ENCODE data around the gene MCTP1. TPM values are rescaled to one million over a fixed set of nuclear protein-coding genes. Genes with fewer than 3 reads are reported as not detected.

Gene MCTP1
- total RNA-seq, 1 donor from 2014 or later, result 11.5 TPM

DNA sequence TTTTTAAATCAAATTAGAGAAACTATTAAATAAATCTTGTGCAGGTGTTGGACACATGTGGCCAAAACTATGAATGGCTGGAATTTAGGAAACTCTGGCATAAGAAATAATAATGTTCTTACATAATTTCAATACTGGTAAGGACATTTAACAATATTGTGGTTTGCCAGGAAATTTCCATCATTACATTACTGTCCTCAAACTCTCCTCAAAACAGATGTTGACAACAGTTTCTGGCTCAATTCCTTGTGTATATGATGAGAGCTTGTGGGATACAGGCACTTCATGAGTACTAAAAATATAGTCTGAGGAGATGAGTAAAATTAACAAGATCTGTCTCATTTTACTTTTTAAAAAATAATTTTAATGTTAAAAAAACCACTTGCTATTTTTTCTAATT, 27.9 kb downstream of the MCTP1 start:
- intact Hi-C loops (cut with DNase I), result no loop called here
- DNase-seq (ENCODE audit: low spot score), result no peak

DNA sequence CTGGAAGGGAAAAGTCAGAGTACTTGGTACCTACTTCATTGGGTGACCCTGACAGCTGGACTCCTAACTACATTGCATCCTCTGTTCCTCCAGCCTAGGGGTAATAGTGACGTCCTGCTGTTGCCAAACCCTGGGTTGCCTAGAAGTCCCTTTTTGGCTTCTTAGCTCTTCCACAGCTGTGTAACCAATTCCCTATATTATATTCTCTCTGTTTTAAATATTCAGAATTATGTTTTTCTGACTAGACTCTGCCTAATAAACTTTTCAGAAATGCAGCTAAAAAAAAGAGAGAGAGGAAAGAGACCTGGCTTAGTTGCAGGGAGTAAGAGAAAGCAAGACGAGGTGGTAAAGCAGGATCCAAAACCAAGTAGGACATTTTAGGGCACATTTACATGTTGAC, 28.4 kb downstream of the MCTP1 start:
- DNase-seq (ENCODE audit: low spot score), result no peak
- intact Hi-C loops (cut with DNase I), result no loop called here

DNA sequence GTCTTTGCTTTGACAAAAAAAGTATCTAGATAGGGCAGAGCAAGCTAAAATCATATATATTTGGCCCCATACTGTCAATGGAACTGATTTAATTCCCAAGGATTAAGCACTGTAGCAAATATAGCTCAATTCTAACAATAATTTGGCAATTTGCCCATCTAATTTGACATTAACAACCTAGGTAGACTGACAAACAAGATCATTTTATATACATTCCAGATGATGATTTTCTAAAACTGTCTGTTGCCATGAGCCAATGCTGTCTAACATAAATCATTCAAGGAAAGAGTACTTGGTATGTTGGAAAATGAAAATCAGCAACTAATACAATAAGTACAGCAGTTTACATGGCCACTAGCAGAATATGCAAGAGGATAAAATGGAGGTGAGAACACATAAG, 32.1 kb downstream of the MCTP1 start:
- no peak for DNase-seq (ENCODE audit: low spot score)
- intact Hi-C loops (cut with DNase I), result no loop called here

DNA sequence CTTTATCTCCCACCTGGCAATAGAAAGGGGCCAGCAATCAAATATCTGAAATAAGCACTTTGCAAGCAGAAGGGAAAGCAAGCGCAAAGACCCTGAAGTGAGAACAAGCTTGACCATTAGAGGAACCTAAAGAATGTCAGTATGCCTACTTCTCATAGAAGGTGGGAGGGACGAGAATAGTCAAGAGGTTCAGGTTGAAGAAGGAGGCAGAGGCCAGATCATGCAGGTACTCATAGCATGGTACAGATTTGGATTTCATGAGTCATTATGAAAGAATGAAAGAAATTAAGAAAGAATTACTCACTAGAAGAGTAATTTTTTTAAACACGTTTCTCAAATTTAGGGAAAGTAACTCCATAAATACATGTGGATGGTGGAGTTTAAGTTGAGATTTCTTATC, 33.7 kb downstream of the MCTP1 start:
- no peak for DNase-seq (ENCODE audit: low spot score)
- intact Hi-C loops (cut with DNase I), result no loop called here

DNA sequence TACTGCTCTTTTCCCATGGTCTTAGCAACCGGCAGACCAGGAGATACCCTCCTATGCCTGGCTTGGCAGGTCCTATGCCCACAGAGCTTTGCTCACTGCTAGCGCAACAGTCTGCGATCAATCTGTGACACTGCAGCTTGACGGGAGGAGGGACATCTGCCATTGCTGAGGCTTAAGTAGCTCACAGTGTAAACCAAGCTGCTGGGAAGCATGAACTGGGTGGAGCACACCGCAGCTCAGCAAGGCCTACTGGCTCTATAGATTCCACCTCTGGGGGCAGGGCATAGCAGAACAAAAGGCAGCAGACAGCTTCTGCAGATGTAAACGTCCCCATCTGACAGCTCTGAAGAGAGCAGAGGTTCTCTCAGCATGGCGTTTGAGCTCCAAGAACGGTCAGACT, 40.4 kb downstream of the MCTP1 start:
- no peak for DNase-seq (ENCODE audit: low spot score)
- intact Hi-C loops (cut with DNase I), result no loop called here

DNA sequence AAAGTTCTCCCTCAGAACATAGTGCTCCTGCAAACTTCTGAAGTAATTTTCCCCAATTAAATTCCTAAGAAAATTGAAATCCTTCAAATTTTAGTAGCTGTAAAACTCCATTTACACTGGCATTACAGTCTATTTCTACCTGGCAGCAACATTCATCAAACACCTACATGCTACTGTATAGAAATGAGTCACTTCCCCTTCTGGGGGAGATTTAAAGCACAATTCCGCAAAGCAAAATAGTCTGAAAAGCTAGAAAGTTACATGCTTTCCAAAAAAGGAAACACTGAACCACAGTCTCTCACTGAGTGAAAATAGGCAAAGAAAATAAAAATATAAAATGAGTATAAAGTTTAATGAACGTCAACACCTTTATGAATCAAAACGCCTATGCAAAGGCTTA, 43.3 kb downstream of the MCTP1 start:
- intact Hi-C loops (cut with DNase I), result no loop called here
- no peak for DNase-seq (ENCODE audit: low spot score)

DNA sequence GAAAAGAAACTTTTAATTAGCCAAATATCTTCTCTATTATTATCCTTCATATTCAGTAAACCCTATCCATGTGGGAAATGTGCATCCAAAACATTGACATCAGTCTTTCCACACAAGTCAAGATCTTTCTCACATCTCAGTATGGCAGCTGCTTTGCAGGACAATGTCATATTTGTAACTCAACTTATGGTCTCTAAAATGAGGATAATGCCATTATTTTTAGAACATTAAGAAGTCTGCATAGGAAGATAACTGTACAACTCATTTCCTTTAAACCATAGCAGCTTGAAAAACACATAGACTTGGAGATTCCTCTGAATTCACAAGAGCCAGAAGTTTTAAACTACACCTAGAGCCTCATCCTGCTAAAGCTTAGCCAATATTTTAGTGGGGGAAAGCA, 43.7 kb downstream of the MCTP1 start:
- intact Hi-C loops (cut with DNase I), result no loop called here
- no peak for DNase-seq (ENCODE audit: low spot score)

DNA sequence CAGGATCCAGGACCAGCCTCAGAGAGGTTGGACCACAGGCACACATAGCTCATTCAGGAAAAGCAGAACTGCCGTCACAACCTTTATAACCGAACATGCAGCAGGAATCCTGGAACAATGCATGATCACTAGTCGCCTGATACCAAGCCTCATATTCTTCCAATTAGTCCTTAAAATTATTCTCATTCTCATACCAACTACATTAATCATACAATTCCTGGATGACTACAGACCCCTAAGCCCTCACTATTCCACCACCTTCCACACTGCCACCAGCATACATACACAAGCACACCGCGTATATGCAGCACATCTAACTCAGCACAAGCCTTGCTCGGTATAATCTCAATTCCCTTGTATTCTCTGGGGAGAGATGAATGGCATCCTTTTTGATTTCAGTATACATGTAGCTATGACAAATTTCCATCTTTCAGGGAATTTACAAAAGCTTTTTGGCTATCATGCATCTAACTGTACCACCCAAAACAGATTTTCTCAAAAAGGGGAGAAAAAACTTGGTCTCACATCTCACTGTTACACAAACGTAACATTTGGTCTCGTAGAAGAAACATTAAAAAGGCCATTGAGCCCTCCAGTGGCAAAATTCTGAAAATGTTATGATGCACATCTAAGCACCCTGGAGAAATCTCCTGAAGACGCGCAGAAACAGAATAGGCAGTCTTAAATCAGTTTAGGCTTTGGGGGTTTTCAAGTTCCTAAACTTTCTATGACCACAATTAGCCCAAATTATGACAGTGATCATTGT, 46.2 kb downstream of the MCTP1 start:
- no peak for DNase-seq (ENCODE audit: low spot score)

DNA sequence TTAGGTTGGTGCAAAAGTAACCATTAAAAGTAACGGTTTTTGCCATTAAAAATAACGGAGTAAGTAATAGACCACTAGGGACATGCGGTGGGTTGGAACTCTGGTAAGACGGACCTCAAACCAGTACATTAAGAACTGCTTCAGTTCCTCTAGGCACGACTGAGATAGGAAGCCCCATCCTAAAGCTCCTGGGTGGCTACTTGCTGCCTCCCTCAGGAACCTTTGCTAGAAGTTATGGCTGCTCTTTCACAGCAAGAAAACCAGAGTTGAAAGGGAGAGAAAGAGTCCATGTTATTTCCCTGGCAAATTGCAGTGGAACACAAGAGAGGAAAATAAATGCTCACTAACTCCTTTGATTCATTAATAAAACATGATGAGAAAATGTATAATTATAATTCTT, 47.6 kb downstream of the MCTP1 start:
- DNase-seq (ENCODE audit: low spot score), result no peak
- intact Hi-C loops (cut with DNase I), result no loop called here

More for the DNA sequence above, 46.2 kb downstream of the MCTP1 start:
- intact Hi-C loops (cut with DNase I), result loop anchor here (2.0 kb wide), 1 partner anchor 270 kb away; no protein-coding TSS in a partner anchor

DNA sequence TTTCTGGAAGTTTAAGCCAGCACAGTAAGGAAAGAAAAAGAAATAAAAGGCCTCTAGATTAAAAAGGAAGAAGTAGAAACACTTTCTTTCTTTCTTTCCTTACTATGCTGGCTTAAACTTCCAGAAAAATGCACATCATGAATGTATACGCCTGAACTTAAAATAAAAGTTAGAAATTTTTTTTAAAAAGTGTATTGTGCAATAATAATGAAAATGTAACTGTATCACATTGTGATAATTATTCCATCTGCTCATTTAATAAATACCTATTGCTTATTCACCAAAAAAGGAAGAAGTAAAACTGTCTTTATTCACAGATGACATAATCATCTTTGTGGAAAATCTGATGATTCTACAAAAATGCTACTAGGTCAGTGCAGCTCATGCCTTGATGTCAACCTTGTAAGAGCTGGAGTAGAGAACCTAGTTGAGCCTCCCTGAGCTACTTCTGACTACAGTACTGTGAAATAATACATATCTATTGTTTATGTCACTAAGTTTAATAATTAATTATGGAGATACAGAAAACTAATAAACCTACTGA, 49.4 kb downstream of the MCTP1 start:
- no peak for DNase-seq (ENCODE audit: low spot score)
- intact Hi-C loops (cut with DNase I), result no loop called here

DNA sequence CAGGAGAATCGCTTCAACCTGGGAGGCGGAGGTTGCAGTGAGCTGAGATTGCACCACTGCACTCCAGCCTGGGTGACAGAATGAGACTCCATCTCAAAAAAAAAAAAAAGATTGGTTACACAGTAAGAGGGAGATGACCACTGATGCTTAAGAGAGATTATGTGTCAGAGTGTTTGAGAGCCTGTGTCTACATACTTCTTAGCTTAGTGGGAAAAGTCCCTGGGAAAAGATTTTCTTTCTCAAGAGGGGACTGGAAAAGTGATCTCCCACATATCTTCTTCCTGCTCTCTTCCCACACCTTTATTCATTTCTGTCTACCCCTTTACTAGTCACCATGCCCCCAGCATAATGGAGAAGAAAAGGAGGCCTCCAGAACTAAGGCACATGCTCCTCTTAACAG, 55.2 kb downstream of the MCTP1 start:
- intact Hi-C loops (cut with DNase I), result no loop called here
- no peak for DNase-seq (ENCODE audit: low spot score)

DNA sequence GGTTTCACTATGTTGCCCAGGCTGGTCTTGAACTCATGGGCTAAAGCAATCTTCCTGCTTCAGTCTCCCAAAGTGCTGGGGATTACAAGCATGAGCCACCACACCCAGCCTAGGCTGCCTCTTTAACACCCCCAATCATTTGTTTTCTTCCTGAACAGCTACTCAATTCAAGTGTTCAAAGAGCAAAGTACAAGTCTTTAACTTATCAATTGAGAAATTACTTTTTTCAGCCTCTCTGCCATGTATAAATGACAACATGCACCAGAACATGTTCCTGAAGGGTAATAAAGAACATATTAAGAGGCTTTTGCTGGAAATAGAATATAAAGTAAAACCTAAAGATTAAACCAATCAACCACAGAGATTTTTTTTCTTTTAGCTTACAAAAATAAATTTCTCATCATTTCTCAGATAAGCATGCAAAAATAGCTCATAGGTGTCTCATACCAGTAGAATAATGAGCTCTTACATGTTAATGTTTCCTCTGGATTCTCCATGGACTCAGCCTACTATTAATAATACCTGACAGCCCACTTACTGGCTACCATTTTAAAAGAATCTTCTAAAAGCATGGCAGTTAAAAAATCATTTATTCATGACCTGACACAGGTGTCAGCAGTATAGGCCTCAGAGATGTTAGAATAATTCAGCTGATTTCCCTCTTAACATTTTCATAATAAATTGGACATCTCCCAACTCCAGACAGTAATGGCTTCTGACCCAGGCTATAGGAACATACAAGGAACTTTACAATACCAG, 60.0 kb downstream of the MCTP1 start:
- intact Hi-C loops (cut with DNase I), result no loop called here
- no peak for DNase-seq (ENCODE audit: low spot score)

DNA sequence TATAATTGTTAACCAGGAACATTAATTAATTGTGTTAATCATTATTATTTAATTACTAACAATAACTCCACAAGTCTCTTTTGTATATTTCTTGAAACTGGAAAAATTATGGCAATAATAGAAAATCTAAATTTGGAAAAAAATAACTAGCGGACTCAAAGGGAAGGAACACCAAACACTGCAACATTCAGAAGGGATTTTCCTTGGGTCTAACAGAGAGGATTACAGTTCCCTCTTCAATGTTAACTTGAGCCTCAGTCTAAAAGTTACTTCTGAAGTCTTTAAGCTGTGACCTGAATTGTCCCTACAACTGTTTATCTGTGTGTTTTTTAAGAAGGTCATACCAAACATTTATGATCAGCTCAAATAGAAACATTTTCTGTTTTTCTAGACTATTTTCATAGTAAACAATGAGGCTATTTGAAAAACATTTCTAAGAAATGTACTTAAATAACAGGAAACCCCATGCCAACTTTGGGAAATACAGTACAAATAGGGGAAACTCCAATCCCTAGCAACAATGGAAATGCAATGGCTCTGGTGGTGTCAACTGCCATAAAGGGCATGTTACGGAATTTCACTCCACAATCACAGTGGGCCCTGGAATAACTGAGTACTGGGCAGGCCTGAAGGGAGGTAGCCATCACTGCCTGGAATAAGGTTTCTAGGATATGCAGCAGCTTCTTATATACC, 61.2 kb downstream of the MCTP1 start:
- no peak for DNase-seq (ENCODE audit: low spot score)
- intact Hi-C loops (cut with DNase I), result no loop called here

DNA sequence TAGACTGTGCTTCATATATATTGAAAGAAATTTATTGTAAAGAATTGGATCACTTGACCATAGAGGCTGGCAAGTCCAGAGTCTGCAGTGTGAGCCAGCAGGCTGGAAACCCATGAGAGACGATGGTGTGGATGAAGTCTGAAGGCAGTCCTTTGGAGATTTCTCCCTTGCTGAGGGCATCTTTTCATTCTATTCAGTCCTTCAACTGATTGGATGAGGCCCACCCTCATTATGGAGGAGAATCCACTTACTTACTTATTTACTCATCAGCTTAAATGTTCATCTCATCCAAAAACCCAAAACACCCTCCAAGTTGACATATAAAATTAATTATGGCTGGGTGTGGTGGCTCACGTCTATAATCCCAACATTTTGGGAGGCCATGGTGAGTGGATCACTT, 62.1 kb downstream of the MCTP1 start:
- intact Hi-C loops (cut with DNase I), result no loop called here
- no peak for DNase-seq (ENCODE audit: low spot score)

DNA sequence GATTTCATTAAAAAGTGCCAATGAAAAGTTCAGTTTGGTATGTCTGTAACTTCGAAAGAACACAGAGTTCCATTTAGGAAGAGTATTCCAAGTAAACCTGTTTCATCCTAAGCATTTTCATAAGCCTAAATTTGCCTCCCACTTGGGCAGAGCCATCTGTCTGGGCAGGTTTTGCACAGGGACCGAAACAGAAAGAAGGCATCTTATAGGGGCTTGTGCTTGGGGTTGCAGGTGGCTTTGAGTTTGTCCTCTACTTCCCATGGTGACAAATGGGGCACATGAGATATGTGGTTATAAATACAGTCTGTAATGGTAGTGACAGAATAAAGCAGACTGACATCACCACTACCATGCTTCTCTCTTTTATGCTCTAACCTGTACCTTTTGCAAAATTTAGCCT, 63.7 kb downstream of the MCTP1 start:
- no peak for DNase-seq (ENCODE audit: low spot score)
- intact Hi-C loops (cut with DNase I), result no loop called here

DNA sequence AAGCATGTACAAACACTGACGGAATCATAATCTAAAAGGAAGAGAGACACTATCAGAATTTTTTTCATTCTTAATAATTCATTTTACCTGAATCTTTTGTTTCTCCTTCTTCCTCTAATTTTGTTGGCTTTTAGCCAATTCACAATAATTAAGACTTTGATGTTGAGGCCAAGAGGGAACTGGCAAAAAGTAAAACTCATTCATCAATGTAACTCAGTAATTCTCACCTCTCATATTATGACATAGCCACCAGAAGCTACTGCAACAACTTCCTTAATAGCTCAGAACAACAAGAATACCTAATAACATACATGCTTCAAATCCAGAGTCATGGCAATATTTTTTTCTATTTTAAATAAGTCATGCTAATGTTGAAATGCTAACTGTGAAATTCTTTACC, 64.5 kb downstream of the MCTP1 start:
- intact Hi-C loops (cut with DNase I), result no loop called here
- DNase-seq (ENCODE audit: low spot score), result no peak

DNA sequence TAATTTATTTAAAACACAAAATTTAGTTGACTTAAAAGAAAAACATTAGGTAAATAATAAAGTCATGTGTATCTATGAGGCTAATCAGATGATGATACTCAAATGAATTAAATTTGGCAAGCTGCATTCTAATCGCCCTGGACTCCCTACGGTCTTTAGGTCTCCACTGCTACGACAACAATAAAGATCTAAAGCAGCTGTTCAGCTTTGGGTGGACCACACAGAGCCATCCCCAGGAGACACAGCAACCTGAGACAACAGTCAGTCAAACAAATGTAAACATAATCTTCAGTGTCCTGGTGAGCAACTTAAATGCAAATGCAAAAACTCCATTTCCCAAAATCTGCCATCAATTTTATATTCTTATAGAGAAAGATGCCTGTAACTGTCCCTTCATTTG, 65.5 kb downstream of the MCTP1 start:
- intact Hi-C loops (cut with DNase I), result no loop called here
- DNase-seq (ENCODE audit: low spot score), result no peak

DNA sequence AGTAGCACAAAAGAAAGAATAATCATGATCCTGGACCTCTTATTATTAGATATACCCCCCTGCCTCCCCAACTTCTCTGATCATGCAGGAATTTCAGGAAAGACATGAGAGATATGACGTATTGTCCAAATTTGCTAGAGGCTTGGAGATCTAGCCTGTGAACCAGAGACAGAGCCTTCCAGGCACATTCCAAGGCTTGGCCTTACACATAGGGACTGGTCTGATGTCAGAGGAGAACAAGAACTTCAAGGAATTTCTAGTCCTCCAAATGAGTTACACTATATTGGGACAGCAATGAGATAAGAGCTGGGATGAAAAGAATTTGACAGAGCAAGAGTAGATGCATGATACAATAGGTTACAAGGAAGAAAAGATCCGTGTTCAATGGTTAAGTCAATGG, 67.0 kb downstream of the MCTP1 start:
- no peak for DNase-seq (ENCODE audit: low spot score)
- intact Hi-C loops (cut with DNase I), result no loop called here

DNA sequence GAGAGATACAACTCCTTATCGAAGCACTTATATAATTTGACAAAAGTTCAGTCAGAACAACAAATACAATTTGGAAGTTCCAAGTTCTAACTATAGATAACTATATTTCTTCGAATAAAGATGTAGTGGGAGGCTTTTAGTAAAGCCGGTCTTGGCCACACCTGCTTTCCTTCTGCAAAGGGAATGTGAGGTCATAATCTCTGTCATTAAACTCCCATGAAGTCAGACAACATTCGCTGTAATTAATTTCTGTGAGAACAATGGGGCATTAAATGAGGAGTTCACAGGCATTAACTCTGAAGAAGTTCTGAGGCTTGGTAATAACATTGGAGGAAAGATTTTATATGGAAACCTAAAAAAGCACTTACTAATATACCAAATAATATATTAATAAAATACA, 67.5 kb downstream of the MCTP1 start:
- no peak for DNase-seq (ENCODE audit: low spot score)
- intact Hi-C loops (cut with DNase I), result no loop called here

DNA sequence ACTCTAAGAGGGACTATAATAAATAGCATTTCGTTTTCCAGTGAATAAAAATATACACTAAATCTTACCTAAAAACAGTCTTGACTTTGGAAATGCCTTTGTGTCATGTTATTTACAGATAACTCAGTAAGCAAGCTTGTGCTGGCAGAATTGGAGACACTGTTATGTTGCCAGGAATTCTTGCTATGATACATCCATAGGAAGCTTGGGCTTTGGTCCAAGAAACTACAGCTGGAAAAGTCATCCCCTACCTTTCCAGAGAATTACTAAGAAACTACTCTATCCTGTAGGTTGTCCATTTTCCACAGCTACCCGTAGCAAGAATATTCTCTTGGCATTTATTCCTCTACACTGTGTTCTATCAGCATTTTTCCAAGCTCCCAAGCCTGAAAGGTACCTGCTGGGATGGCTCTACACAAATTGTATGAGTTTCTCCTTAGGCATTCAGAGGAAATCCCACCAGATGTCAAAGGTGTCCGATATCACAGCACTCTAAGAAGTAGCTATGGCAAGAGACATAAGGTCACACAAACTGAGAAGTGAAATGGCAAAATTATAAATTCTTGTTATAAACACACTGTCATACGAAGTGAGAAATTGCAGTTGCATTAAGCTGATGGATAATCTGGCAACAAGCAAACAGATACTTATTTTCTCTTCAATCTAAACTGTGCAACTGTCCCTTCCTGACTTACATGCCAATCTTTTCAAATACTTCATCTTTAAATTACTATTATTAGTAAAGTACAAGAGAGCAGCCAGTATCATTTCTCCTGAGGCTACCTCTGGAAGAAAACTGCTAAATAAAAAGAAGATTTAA, 68.5 kb downstream of the MCTP1 start:
- DNase-seq (ENCODE audit: low spot score), result no peak
- intact Hi-C loops (cut with DNase I), result no loop called here

Measured in cardiac septum (tissue), 1 donor.